GM21423 (cell line): ENCODE data around the gene MTFMT.
"Not testable (repeated sequence)": the region's sequence is repeated elsewhere in the genome, so short reads cannot be mapped to it uniquely, and the experiment has no call there.

Source experiments
- ATAC-seq: cut with Tn5 transposase; IDR thresholded peaks from one replicate; pipeline ENCODE4 v1.9.1; 2021; ENCODE audit warnings: mild to moderate bottlenecking, moderate library complexity; ENCODE audit not compliant: unreplicated experiment

MTFMT gene

GRCh38 chr15:65040461-65040860 lies 11.0 kb upstream of the MTFMT start:
- no peak for ATAC-seq

GRCh38 chr15:65038836-65039235 lies 9.4 kb upstream of the MTFMT start:
- no peak for ATAC-seq

- no peak for ATAC-seq
These were observed 9.0 kb upstream of the MTFMT start for GRCh38 chr15:65038428-65038827.

- ATAC-seq, result no peak
These were observed 7.9 kb upstream of the MTFMT start for GRCh38 chr15:65037309-65037708.

GRCh38 chr15:65034719-65035118 lies 5.3 kb upstream of the MTFMT start:
- no peak for ATAC-seq

GRCh38 chr15:65033659-65034269 lies 4.3 kb upstream of the MTFMT start:
- no peak for ATAC-seq

- no peak for ATAC-seq
These were observed 3.5 kb upstream of the MTFMT start for GRCh38 chr15:65032801-65033537.

- ATAC-seq, result no peak
These were observed 333 bp upstream of the MTFMT start for GRCh38 chr15:65029736-65030208.

- ATAC-seq, result no peak
These were observed 1.1 kb downstream of the MTFMT start for GRCh38 chr15:65028338-65028737.

- no peak for ATAC-seq
These were observed 1.8 kb downstream of the MTFMT start for GRCh38 chr15:65027593-65027992.

- ATAC-seq, result no peak
These were observed 2.7 kb downstream of the MTFMT start for GRCh38 chr15:65026756-65027155.

- no peak for ATAC-seq
These were observed 8.0 kb downstream of the MTFMT start for GRCh38 chr15:65021488-65021887.

GRCh38 chr15:65020419-65020818 lies 9.0 kb downstream of the MTFMT start:
- no peak for ATAC-seq

- ATAC-seq, result not testable (repeated sequence)
These were observed 18.2 kb downstream of the MTFMT start for GRCh38 chr15:65011198-65011597.

GRCh38 chr15:65008983-65009382 lies 20.5 kb downstream of the MTFMT start:
- no peak for ATAC-seq

- ATAC-seq, result no peak
These were observed 22.6 kb downstream of the MTFMT start for GRCh38 chr15:65006876-65007275.

- no peak for ATAC-seq
These were observed 24.4 kb downstream of the MTFMT start for GRCh38 chr15:65004993-65005392.

GRCh38 chr15:64997745-64998375 lies 31.6 kb downstream of the MTFMT start:
- ATAC-seq, result no peak

GRCh38 chr15:64997066-64997465 lies 32.4 kb downstream of the MTFMT start:
- no peak for ATAC-seq

GRCh38 chr15:64993290-64993689 lies 36.1 kb downstream of the MTFMT start:
- ATAC-seq, result no peak

- no peak for ATAC-seq
These were observed 37.8 kb downstream of the MTFMT start for GRCh38 chr15:64991536-64992135.

GRCh38 chr15:64990168-64990470 lies 39.3 kb downstream of the MTFMT start:
- ATAC-seq, result no peak
